Prostate gland (tissue), 2 donors: ENCODE data around the gene ABCA7. TPM values are rescaled to one million over a fixed set of nuclear protein-coding genes. Genes with fewer than 3 reads are reported as not detected.

ENCODE experiments used
- DNase-seq: peaks from one replicate; pipeline ENCODE4 v3.0.0-alpha.2; 2019; ENCODE audit warnings: low spot score
- H3K27ac ChIP-seq, 2 donors: fragments of 200-600 bp; sonication (generic); 2 replicates each; pipeline ENCODE4 v1.5.1; 2017 to 2019
- H3K27me3 ChIP-seq: fragments of 200-600 bp; sonication (generic); replicated peaks from 2 replicates; pipeline ENCODE4 v1.5.1; 2019; ENCODE audit not compliant: insufficient read depth
- H3K36me3 ChIP-seq, 2 donors: fragments of 200-600 bp; sonication (generic); 1 replicate in 1 of 2; 2 replicates in 1 of 2; pipeline versions ENCODE4 v1.5.1 to v1.8.1; 2017 to 2019
- H3K4me1 ChIP-seq: fragments of 200-600 bp; sonication (generic); replicated peaks from 2 replicates; pipeline ENCODE4 v1.5.1; 2019
- H3K4me3 ChIP-seq, 2 donors: fragments of 200-600 bp; sonication (generic); 2 replicates each; pipeline ENCODE4 v1.5.1; 2017 to 2019
- H3K9me3 ChIP-seq: fragments of 200-600 bp; sonication (generic); 2 replicates; pipeline ENCODE4 v1.5.1; 2017
- CTCF ChIP-seq, 4 experiments: fragments of 200-600 bp in 2 of 4; fragments of 450-650 bp in 2 of 4; sonication (generic) in 2 of 4; IDR thresholded peaks; 1 replicate in 3 of 4; 2 replicates in 1 of 4; pipeline ENCODE4 v1.5.1; 2016 to 2019; ENCODE audit warnings: antibody characterized with exemption in 4 of 4, mild to moderate bottlenecking in 2 of 4, moderate library complexity in 2 of 4
- POLR2A ChIP-seq: fragments of 450-650 bp; IDR thresholded peaks from one replicate; pipeline ENCODE4 v1.6.1; 2016; ENCODE audit warnings: antibody characterized with exemption, mild to moderate bottlenecking
- POLR2AphosphoS5 ChIP-seq: sonication (generic); formaldehyde crosslinking; IDR thresholded peaks from one replicate; pipeline ENCODE4 v1.6.1; 2017; ENCODE audit warnings: antibody characterized with exemption
- WGBS: methylation state at CpG from one replicate; pipeline ENCODE4 v1.1.5; 2018; 5-methylcytosine and 5-hydroxymethylcytosine counted together
- intact Hi-C: fragments of 100-400 bp; cut with DNase I; formaldehyde crosslinking; loops from one replicate; pipeline ENCODE4 v1.14.2; 2022
- total RNA-seq, 2 donors: library from RNA; depleted of rRNA; stranded (reverse); fragments of >200 nt; gene quantifications; one replicate each; pipeline ENCODE4 v1.1.0, GENCODE V29; 2016

Gene ABCA7
- total RNA-seq, 2 donors from 2014 or later: 16.2 to 25.1 TPM

DNA sequence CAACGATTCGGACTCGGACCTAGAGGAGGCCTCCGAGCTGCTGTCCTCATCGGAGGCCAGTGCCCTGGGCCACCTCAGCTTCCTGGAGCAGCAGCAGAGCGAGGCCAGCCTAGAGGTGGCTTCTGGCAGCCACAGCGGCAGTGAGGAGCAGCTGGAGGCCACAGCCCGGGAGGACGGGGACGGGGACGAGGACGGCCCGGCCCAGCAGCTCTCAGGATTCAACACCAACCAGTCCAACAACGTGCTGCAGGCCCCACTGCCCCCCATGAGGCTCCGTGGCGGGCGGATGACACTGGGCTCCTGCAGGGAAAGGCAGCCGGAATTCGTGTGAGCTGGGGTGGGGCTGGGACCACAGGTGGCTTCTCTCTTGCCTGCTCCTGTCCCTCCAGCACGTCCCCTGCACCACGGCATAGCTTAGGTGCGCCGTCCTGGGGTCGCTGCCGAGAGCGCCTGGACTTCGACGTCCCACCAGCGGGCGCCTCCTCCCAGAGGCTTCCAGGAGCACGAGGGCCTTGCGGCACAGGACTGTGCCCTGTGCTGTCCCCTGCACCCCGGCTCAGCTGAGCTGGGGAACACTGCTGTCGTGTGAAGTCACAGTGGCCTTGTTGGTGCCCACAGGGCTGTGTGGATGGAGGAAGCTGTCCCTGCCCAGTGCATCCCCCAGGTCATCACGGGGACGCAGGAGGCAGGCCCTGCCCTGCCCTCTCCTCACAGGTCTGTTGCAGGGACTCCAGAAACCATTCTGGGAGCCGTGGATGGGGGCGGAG, 46.0 kb downstream of the ABCA7 start:
- Histone ChIP-seq H3K27ac (no peak overlapping the region), H3K9me3 (no peaks in the 10 kb centered on the region), H3K27me3 (no peaks in the 10 kb centered on the region), H3K4me3 (no peak overlapping the region), H3K36me3 (no peaks in the 10 kb centered on the region), H3K4me1 (no peaks in the 10 kb centered on the region)
- TF ChIP-seq CTCF (IDR thresholded peaks at IDR 0.05) (no peak), POLR2A (no peak), POLR2AphosphoS5 (no peak)
- DNase-seq: no peak
- intact Hi-C loops: no loop called here
- WGBS: 69% methylated on average over 22 of the region's 38 CpGs

DNA sequence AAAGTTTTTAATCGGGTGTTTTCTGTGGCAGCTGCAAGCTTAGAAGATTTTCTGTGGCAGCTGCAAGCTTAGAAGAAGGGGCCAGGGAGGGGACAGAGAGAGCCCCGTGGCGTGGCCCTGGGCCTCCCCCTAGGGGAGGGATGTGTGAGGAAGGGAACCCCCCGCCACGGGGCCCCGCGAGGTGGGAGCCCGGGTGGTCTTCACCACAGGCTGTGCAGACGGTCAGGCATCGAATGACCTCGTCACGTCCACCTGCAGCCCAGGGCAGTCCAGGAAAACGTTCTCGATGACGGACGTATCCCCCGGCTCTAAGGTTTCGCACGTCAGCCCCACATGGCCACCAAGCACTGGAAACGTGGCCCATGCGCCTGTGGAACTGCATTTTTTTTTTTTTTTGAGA, 46.7 kb downstream of the ABCA7 start:
- H3K27ac ChIP-seq: no peak overlapping the region
- H3K4me3 ChIP-seq: no peak overlapping the region
- intact Hi-C loops: no loop called here
- peaks cover 0 to 6% of the 10 kb centered on the region in 2 donors for H3K36me3 ChIP-seq
- no peaks in the 10 kb centered on the region for H3K9me3 ChIP-seq
- no peaks in the 10 kb centered on the region for H3K27me3 ChIP-seq
- TF ChIP-seq CTCF (IDR thresholded peaks at IDR 0.05) (no peak), POLR2A (no peak), POLR2AphosphoS5 (no peak)
- WGBS: 81% methylated on average over 21 of the region's 21 CpGs
- no peaks in the 10 kb centered on the region for H3K4me1 ChIP-seq
- no peak for DNase-seq

- Histone ChIP-seq H3K9me3 (no peaks in the 10 kb centered on the region), H3K27ac (no peak overlapping the region), H3K36me3 (peaks cover 0 to 10% of the 10 kb centered on the region in 2 donors), H3K27me3 (no peaks in the 10 kb centered on the region), H3K4me3 (no peak overlapping the region), H3K4me1 (no peaks in the 10 kb centered on the region)
- intact Hi-C loops: no loop called here
- TF ChIP-seq CTCF (IDR thresholded peaks at IDR 0.05) (no peak), POLR2A (no peak), POLR2AphosphoS5 (no peak)
- no peak for DNase-seq
- 69% methylated on average over 27 of the region's 27 CpGs for WGBS
These were observed 48.0 kb downstream of the ABCA7 start for GRCh38 chr19:1087813-1088415.

DNA sequence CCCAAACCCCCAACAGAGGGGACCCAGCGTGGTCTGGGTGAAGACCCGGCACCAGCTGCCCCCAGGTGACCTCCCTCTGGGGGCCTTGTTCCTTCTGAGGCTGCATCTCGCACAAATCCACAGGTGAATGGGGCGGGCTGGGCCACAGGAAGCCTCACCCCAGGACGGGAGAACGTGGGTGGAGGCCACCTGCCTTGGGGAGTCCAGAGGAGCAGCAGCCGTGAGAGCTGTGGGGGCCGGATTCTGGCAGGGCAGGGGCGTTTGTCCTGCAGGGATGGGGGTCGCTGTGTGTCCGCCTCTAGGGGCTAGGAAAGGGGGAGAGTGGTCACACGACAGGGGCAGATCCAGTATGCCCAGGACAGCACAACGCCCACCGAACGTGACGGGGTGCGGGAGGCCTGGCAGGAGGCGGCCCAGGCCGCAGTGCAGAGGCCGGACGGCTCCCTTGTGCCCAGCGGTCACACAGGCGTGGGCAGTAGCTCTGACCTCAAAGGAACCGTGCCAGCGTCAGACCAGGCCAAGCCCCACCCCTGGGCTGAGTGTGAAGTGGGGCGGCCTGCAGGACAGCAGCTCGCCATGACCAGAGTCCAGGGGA, 48.6 kb downstream of the ABCA7 start:
- WGBS: 87% methylated on average over 26 of the region's 27 CpGs
- no peak overlapping the region for H3K27ac ChIP-seq
- H3K4me1 ChIP-seq: no peaks in the 10 kb centered on the region
- intact Hi-C loops: no loop called here
- no peaks in the 10 kb centered on the region for H3K27me3 ChIP-seq
- TF ChIP-seq POLR2AphosphoS5 (no peak), POLR2A (no peak), CTCF (IDR thresholded peaks at IDR 0.05) (no peak)
- no peak overlapping the region for H3K4me3 ChIP-seq
- H3K36me3 ChIP-seq: peaks cover 0 to 10% of the 10 kb centered on the region in 2 donors
- H3K9me3 ChIP-seq: no peaks in the 10 kb centered on the region
- DNase-seq: no peak
